Measurements from ENCODE around the gene PDE8B. TPM values are rescaled to one million over a fixed set of nuclear protein-coding genes. Genes with fewer than 3 reads are reported as not detected.

Gene PDE8B
- total RNA-seq, 1 experiment from 2014 or later = 0.07 TPM

DNA sequence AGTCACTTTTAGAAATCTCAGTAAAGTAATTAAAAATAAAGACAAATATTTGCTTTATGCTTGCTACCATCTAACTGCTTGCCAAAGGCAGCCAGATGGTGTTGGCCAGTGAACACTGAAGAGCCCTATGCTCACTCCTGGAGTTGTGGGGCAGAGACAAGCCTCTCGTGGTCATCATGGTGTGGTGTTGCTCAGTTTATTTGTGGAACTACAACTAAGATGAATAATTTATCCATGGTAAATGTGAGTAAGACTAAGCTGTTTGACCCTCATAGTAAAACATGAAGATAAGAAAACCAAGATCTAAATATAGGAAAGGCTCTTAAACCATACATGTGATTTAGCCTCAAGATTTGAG is 100.7 kb downstream of the PDE8B start:
- H3T11ph ChIP-seq (ENCODE audit: low read length) = no peak overlapping the region
- H3K56ac ChIP-seq (ENCODE audit: insufficient read length, low read depth, low read length) = no peak overlapping the region
- DNase-seq = no peak
- no peak overlapping the region for H3K18ac ChIP-seq (ENCODE audit: insufficient read length, low read depth, low read length)
- Mint-ChIP-seq H3K4me3 (no peak overlapping the region), H3K36me3 (ENCODE audit: insufficient read depth in 1 of 3, low read depth in 3 of 3) (no peaks in the 10 kb centered on the region), H3K27me3 (ENCODE audit: low read depth) (peaks cover 71% of the 10 kb centered on the region), H3K27ac (no peak overlapping the region), H3K4me1 (peaks cover 6 to 15% of the 10 kb centered on the region in 2 experiments), H3K9me3 (no peaks in the 10 kb centered on the region)
- H4K20me1 ChIP-seq (ENCODE audit: control insufficient read depth, insufficient read depth, insufficient read length) = peaks cover 2% of the 10 kb centered on the region
- no peaks in the 10 kb centered on the region for H3K79me1 ChIP-seq (ENCODE audit: insufficient read depth, low read depth, low read length, poor library complexity, severe bottlenecking)
- no peak overlapping the region for H3K27ac ChIP-seq (ENCODE audit: insufficient read length, low read depth, low read length)
- H3K23me2 ChIP-seq (ENCODE audit: insufficient read length, low read depth, low read length, poor library complexity, severe bottlenecking) = no peaks in the 10 kb centered on the region
- H2BK20ac ChIP-seq (ENCODE audit: low read depth, low read length, poor library complexity, severe bottlenecking) = no peak overlapping the region
- H2AFZ ChIP-seq (ENCODE audit: low read length) = no peak overlapping the region
- no peak overlapping the region for H3K23ac ChIP-seq (ENCODE audit: insufficient read length, low read depth, low read length)
- H2BK120ac ChIP-seq (ENCODE audit: low read depth, low read length, poor library complexity, severe bottlenecking) = no peak overlapping the region
- H4K91ac ChIP-seq (ENCODE audit: insufficient read length, low read depth, low read length) = no peak overlapping the region
- peaks cover 5% of the 10 kb centered on the region; the same call in 1 of the 2 replicates for H3K27me3 ChIP-seq (ENCODE audit: insufficient read depth, low read length)
- no peak overlapping the region for H4K5ac ChIP-seq (ENCODE audit: insufficient read length, low read depth, low read length)
- no peak overlapping the region for H3K4ac ChIP-seq (ENCODE audit: low read depth, low read length)
- H3K4me1 ChIP-seq (ENCODE audit: insufficient read depth, low read length) = no peaks in the 10 kb centered on the region; the same call in 1 of the 2 replicates
- H3K79me2 ChIP-seq (ENCODE audit: insufficient read depth, low read length) = no peaks in the 10 kb centered on the region
- H3K9ac ChIP-seq (ENCODE audit: extremely low read depth, insufficient read length, low read length) = no peak overlapping the region
- no peak overlapping the region for H2AK5ac ChIP-seq (ENCODE audit: insufficient read length, low read length)
- H4K8ac ChIP-seq (replicated peaks; ENCODE audit: insufficient read length, low read depth, low read length) = no peak overlapping the region
- H2BK15ac ChIP-seq (ENCODE audit: low read depth, low read length) = no peak overlapping the region
- H2BK12ac ChIP-seq (ENCODE audit: insufficient read length, low read depth, low read length) = no peak overlapping the region
- H2BK5ac ChIP-seq (ENCODE audit: insufficient read length, low read length) = no peak overlapping the region
- WGBS (ENCODE audit: extremely low coverage, insufficient read length, low lambda C conversion rate) = no CpG with 5 or more reads among the region's 1 CpG
- no peak overlapping the region for H3K14ac ChIP-seq (ENCODE audit: insufficient read depth, low read length)
- TF ChIP-seq, protein P1, sequence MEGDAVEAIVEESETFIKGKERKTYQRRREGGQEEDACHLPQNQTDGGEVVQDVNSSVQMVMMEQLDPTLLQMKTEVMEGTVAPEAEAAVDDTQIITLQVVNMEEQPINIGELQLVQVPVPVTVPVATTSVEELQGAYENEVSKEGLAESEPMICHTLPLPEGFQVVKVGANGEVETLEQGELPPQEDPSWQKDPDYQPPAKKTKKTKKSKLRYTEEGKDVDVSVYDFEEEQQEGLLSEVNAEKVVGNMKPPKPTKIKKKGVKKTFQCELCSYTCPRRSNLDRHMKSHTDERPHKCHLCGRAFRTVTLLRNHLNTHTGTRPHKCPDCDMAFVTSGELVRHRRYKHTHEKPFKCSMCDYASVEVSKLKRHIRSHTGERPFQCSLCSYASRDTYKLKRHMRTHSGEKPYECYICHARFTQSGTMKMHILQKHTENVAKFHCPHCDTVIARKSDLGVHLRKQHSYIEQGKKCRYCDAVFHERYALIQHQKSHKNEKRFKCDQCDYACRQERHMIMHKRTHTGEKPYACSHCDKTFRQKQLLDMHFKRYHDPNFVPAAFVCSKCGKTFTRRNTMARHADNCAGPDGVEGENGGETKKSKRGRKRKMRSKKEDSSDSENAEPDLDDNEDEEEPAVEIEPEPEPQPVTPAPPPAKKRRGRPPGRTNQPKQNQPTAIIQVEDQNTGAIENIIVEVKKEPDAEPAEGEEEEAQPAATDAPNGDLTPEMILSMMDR (conservative IDR thresholded peaks at IDR 0.05) = no peak
- H3K4me2 ChIP-seq (ENCODE audit: insufficient read depth, insufficient read length, low read length) = no peak overlapping the region
- H3K9me3 ChIP-seq (ENCODE audit: control insufficient read depth, low read depth, low read length) = no peaks in the 10 kb centered on the region
